Skeletal muscle satellite cell (primary cell): ENCODE measurements around the gene KDM4F.
"Not testable (repeated sequence)": the region's sequence is repeated elsewhere in the genome, so short reads cannot be mapped to it uniquely, and the experiment has no call there.

Experiments used
- H3K27me3 ChIP-seq: 2 replicates; pipeline ENCODE4 v1.7.0; 2013; ENCODE audit warnings: low read length; ENCODE audit not compliant: control insufficient read depth, insufficient read depth
- H3K36me3 ChIP-seq: 2 replicates; pipeline ENCODE4 v1.7.0; 2013; ENCODE audit warnings: mild to moderate bottlenecking, control low read depth, low read length; ENCODE audit not compliant: insufficient read depth
- H3K4me1 ChIP-seq: 2 replicates; pipeline ENCODE4 v1.7.0; 2013; ENCODE audit warnings: low read length; ENCODE audit not compliant: control insufficient read depth, insufficient read depth
- H3K4me2 ChIP-seq: 2 replicates; pipeline ENCODE4 v1.7.0; 2013; ENCODE audit warnings: mild to moderate bottlenecking, low read length
- H3K4me3 ChIP-seq: 2 replicates; pipeline ENCODE4 v1.7.0; 2013; ENCODE audit warnings: low read length
- H3K9ac ChIP-seq: 2 replicates; pipeline ENCODE4 v1.7.0; 2013; ENCODE audit warnings: mild to moderate bottlenecking, low read depth, low read length, moderate library complexity
- H3K9me3 ChIP-seq: replicated peaks from 2 replicates; pipeline ENCODE4 v1.7.0; 2013; ENCODE audit warnings: mild to moderate bottlenecking, control low read depth, low read length

KDM4F gene

DNA sequence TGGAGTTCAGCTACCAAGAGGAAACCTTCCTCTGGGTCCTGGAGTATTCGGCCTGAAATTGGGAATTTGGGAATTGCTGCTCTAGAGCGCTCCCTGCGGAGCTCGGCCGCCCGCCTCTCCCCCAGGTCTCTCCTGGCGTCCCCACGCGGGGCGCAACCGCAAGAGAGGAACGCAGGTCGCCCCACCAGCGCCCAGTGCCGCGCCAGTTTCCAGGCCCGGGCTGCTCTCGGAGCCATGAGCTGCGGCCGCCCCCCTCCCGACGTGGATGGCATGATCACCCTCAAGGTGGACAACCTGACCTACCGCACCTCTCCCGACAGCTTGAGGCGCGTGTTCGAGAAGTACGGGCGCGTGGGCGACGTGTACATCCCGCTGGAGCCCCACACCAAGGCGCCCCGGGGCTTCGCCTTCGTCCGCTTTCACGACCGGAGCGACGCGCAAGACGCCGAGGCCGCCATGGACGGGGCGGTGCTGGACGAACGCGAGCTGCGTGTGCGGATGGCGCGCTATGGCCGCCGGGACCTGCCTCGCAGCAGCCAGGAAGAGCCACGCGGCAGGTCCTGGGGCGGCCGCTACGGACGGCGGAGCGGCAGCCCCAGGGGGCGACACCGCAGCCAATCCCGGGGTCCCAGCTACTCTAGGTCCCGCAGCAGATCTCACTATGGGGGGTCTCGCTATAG, 11.7 kb upstream of the KDM4F start:
- H3K4me3 ChIP-seq, H3K4me2 ChIP-seq, H3K9ac ChIP-seq, H3K9me3 ChIP-seq, H3K4me1 ChIP-seq, H3K36me3 ChIP-seq: not testable (repeated sequence)
- peaks cover 37% of the 10 kb centered on the region for H3K27me3 ChIP-seq

DNA sequence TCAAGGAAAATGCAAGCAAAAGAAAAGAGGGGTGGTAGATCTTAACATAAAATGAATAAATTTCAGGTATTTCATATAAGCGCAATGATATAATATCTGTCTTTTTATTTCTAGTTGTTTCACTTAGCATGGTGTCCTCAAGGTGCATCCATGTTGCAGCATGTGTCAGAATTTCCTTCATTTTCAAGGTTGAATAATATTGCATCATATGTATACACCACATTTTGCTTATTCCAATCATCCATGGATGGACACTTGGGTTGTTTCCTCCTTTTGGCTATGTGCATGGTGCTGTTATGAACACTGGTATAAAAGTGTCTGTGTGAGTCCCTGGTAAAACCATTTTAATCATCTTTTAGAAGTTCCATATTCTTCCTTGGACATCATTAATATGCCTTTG, 7.0 kb upstream of the KDM4F start:
- no peak overlapping the region for H3K9ac ChIP-seq
- H3K9me3 ChIP-seq, result no peaks in the 10 kb centered on the region
- no peak overlapping the region for H3K4me3 ChIP-seq
- no peak overlapping the region for H3K4me2 ChIP-seq
- H3K36me3 ChIP-seq, result no peaks in the 10 kb centered on the region
- H3K4me1 ChIP-seq, result no peaks in the 10 kb centered on the region
- H3K27me3 ChIP-seq, result peaks cover 62% of the 10 kb centered on the region

DNA sequence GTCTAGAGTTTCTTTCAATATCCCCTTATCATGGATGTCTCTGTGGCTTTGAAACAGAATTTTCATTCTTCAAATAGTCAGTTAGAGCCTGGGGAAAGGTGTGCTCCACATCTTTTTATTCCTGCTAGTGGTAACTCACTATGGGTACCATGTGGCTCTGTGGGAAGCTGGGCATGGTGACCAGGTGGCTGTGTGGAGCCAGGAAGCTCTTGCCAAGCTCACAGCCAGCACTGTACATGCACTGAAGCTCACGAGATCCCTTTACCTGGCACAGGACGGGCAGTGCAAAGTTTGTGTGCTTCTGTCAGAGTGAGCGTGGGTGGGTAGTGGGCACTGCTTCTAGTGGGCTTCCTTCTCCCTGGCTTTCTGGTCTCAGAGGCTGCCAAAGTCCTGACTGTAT, 6.3 kb upstream of the KDM4F start:
- Histone ChIP-seq H3K9me3 (no peaks in the 10 kb centered on the region), H3K27me3 (peaks cover 65% of the 10 kb centered on the region), H3K4me1 (no peaks in the 10 kb centered on the region), H3K4me2 (no peak overlapping the region), H3K36me3 (no peaks in the 10 kb centered on the region), H3K9ac (no peak overlapping the region), H3K4me3 (no peak overlapping the region)

DNA sequence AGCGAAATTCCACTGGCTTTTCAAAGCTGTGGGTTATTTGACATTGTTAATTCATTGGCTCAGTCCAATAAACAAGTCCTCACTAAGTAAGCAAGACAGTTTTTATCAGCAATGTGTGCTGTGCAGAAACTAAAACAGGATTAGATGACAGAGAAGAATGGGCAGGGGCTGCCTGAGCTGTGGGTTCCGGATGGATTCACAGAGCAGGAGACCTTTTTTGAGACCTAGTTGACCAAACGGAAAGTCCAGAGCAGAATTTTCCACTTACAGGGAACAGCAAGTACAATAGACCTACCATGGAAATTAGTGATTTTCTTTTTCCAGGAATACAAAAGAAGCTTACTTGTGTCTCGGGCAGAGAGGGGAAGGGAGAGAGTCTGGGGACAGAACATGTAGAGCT, 5.2 kb upstream of the KDM4F start:
- H3K4me2 ChIP-seq, result no peak overlapping the region
- H3K9me3 ChIP-seq, result no peaks in the 10 kb centered on the region
- H3K9ac ChIP-seq, result no peak overlapping the region
- H3K4me1 ChIP-seq, result no peaks in the 10 kb centered on the region
- H3K27me3 ChIP-seq, result peaks cover 71% of the 10 kb centered on the region
- no peaks in the 10 kb centered on the region for H3K36me3 ChIP-seq
- H3K4me3 ChIP-seq, result no peak overlapping the region

DNA sequence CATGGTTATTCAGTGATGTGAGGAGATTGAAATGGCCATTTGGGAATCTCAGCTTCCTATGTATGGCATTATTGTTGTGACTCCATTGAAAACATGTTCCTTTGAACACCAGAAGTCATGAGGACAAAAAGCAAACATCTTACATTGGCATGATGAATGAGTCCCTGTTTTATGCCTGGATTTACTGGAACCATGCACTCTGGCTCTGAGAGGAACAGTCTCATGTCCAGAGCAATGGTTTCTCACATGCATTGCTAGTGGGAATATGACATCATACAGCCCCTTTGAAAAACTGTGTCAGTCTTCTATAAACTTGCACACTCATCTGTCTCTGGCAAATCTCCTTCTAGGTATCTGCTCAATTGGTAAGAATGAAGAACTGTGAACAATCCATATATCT, 3.4 kb upstream of the KDM4F start:
- Histone ChIP-seq H3K36me3 (no peaks in the 10 kb centered on the region), H3K4me2 (no peak overlapping the region), H3K9ac (no peak overlapping the region), H3K27me3 (peaks cover 65% of the 10 kb centered on the region), H3K4me1 (no peaks in the 10 kb centered on the region), H3K4me3 (no peak overlapping the region), H3K9me3 (no peaks in the 10 kb centered on the region)

DNA sequence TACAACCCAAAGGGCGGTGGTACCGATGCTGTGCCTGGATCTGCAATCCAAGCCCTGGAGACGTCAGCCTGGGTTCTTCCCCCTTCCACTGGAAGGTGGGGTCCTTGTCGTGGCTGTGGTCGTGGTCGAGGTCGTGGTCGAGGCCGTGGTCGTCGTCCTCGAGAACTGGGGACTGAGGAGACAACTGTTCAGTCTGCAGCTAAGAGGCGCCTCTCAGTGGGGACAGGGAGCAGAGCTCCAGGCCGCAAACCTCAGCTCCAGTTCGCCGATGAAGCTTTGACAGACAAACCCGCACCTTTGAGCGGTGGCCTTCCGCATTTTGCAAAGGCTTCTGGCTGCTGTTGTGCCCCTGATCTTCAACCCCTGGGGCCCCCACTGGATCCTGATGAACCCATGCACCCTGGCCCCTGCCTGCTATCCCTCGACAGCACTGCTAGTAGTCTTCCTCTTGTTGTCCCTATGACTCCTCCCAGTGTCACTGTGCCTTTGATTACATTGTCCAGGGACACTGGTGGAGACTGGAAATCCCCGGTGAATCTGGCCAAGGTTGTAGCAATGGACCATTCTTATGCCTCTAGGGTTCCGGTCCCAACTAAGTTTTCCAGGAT, 1.5 kb downstream of the KDM4F start:
- no peak overlapping the region for H3K4me3 ChIP-seq
- no peaks in the 10 kb centered on the region for H3K36me3 ChIP-seq
- no peak overlapping the region for H3K9ac ChIP-seq
- H3K27me3 ChIP-seq, result peaks cover 55% of the 10 kb centered on the region
- no peaks in the 10 kb centered on the region for H3K9me3 ChIP-seq
- no peaks in the 10 kb centered on the region for H3K4me1 ChIP-seq
- no peak overlapping the region for H3K4me2 ChIP-seq

DNA sequence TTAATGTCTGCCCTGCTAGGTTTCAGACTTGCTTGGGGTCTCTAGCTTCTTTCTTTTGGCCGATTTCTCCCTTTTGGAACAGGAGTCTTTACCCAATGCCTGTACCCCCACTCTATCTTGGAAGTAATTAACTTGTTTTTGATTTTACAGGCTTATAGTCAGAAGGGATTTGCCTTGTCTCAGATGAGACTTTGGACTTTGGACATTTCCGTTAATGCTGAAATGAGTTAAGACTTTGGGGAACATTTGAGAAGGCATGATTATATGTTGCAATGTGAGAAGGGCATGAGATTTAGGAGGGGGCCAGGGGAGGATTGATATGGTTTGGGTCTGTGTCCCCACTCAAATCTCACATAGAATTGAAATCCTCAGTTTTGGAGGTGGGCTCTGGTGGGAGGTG, 5.1 kb downstream of the KDM4F start:
- Histone ChIP-seq H3K9me3 (no peaks in the 10 kb centered on the region), H3K4me3 (no peak overlapping the region), H3K4me2 (no peak overlapping the region), H3K36me3 (no peaks in the 10 kb centered on the region), H3K27me3 (peaks cover 34% of the 10 kb centered on the region), H3K9ac (no peak overlapping the region), H3K4me1 (no peaks in the 10 kb centered on the region)

DNA sequence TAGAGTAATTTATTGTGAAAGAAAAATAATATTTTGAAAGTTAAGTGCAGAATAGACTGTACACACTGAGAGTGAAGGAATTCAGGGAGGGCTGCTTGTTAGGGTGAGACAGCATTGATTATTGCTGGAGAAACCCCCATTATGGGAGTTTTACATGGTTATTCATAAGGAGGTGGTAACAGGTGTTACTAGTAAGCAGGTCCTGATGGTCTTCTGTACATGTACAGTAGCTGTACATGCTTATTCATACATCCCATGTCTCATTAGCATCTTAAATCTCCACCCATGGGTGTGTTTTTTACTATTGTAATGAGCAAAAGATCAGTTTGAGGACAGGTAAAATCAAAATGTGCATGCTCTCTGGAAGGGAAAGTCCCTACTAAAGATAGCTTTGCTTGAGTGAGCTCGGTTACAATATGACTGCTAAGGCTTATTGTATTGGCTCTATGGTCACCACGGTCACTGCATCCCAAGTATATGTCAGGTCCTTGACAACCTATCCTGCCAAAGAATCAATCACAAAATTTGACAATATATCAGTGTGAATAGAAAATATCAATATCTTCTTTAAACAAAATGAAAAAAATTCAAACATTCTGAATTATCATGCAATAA, 6.2 kb downstream of the KDM4F start:
- H3K36me3 ChIP-seq, result no peaks in the 10 kb centered on the region
- no peak overlapping the region for H3K9ac ChIP-seq
- H3K27me3 ChIP-seq, result peaks cover 41% of the 10 kb centered on the region

DNA sequence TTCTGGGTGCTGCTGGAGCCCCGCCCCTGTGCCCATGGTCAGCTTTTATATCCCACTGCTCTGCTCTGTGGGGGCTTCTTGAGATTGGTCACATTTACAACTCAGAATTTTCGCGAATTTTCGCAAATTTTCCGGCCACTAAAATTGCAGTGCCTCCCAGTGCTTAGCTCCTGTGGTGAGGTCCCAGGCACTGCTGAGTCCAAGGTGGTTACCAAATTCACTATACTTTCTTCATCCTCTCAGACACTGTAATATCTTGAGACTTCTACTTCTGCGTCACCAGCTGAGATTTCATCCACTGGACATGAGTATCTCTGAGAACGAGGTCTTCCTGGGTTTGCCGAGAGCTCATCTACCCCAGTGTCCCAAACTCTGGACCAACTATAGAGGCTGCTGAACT, 8.7 kb downstream of the KDM4F start:
- peaks cover 53% of the 10 kb centered on the region for H3K27me3 ChIP-seq
- H3K4me3 ChIP-seq, result no peak overlapping the region
- no peaks in the 10 kb centered on the region for H3K36me3 ChIP-seq
- no peak overlapping the region for H3K4me2 ChIP-seq
- H3K9me3 ChIP-seq, result no peaks in the 10 kb centered on the region
- H3K4me1 ChIP-seq, result no peaks in the 10 kb centered on the region
- H3K9ac ChIP-seq, result no peak overlapping the region

More for the DNA sequence above, 6.2 kb downstream of the KDM4F start:
- no peak overlapping the region for H3K4me3 ChIP-seq
- no peaks in the 10 kb centered on the region for H3K9me3 ChIP-seq
- no peaks in the 10 kb centered on the region for H3K4me1 ChIP-seq
- no peak overlapping the region for H3K4me2 ChIP-seq

DNA sequence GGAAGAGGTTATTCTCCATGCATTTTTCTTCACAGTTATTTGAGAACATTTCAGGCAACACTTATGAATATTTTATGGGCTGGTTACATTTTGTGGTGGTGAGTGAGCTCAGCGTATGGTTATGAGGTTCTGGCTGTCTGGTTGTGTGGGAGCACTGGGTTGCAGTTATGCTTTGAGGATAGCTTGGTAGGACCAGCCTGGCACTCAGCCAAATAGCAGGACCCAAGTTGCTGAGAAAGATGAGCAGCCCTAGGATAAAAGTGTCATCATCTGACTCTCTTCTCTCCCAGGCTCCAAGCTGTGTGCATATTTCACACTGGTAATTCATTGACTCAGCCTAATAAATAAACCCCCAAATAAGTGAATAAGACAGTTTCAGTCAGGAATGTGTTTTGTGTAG, 9.4 kb downstream of the KDM4F start:
- Histone ChIP-seq H3K4me2 (no peak overlapping the region), H3K4me3 (no peak overlapping the region), H3K9me3 (no peaks in the 10 kb centered on the region), H3K27me3 (peaks cover 46% of the 10 kb centered on the region), H3K9ac (no peak overlapping the region), H3K36me3 (no peaks in the 10 kb centered on the region), H3K4me1 (no peaks in the 10 kb centered on the region)

DNA sequence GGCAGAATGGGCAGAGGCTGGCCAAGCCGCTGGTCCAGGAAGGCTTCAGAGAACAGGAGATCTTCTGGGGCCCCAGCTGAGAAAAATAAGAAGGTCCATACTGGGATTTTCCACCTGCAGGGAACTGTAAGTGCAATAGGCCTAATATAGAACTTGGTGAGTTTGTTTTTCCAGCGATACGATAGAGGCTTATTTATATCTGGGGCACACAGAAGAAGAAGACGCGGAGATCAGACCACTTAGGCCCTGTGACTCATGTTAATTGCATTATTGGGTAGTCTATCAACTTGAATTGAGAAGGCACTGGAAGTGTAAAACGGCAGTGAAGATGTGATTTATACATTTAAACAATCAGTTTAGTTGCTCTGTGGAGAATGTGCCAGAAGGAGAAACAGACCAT, 9.8 kb downstream of the KDM4F start:
- Histone ChIP-seq H3K4me1 (no peaks in the 10 kb centered on the region), H3K27me3 (peaks cover 42% of the 10 kb centered on the region), H3K4me3 (no peak overlapping the region), H3K9me3 (no peaks in the 10 kb centered on the region), H3K4me2 (no peak overlapping the region), H3K36me3 (no peaks in the 10 kb centered on the region), H3K9ac (no peak overlapping the region)

DNA sequence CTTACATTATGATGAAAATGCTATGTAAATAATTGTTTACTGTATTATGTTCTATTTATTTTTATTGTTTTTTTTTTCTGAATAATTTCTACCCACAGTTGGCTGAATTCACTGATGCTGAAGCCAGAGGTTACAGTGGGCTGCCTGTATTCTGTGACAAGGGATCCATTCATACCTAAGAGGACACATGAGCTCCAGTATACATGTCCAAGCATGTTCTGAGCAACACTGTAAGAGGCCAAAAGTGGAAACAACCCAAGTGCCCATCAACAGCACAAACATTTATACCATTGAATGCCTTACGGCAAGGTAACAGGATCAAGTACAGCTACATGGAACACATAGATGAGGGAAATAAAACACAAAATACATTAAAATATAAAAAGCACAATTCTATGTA, 16.1 kb downstream of the KDM4F start:
- Histone ChIP-seq H3K4me2 (no peak overlapping the region), H3K27me3 (peaks cover 15% of the 10 kb centered on the region), H3K9me3 (no peaks in the 10 kb centered on the region), H3K36me3 (no peaks in the 10 kb centered on the region), H3K4me1 (peaks cover 12% of the 10 kb centered on the region), H3K4me3 (no peak overlapping the region), H3K9ac (no peak overlapping the region)
